HG03025 (cell line): Measurements from ENCODE around the gene CCDC57.

Experiments
- ATAC-seq: cut with Tn5 transposase; IDR thresholded peaks from one replicate; pipeline ENCODE4 v1.9.1; 2021; ENCODE audit warnings: mild to moderate bottlenecking, moderate library complexity; ENCODE audit not compliant: unreplicated experiment, low FRiP score

Gene CCDC57

GRCh38 chr17:82098169-82098938 lies 114.3 kb downstream of the CCDC57 start, which contains the start of gene FASN:
FASN (minus strand) TSS chr17:82098236; CDS start chr17:82096445, 1,791 bp downstream.
- peak; percentile 54 for ATAC-seq

- no peak for ATAC-seq
Measured at GRCh38 chr17:82097919-82098168, 114.8 kb downstream of the CCDC57 start.

GRCh38 chr17:82097184-82097918 lies 115.3 kb downstream of the CCDC57 start:
- no peak for ATAC-seq

- ATAC-seq = no peak
Measured at GRCh38 chr17:82096709-82097183, 115.9 kb downstream of the CCDC57 start.

GRCh38 chr17:82095777-82096708 lies 116.6 kb downstream of the CCDC57 start:
- no peak for ATAC-seq

GRCh38 chr17:82094931-82095776 lies 117.5 kb downstream of the CCDC57 start:
- no peak for ATAC-seq

- ATAC-seq = no peak
Measured at GRCh38 chr17:82092995-82093751, 119.5 kb downstream of the CCDC57 start.

- no peak for ATAC-seq
Measured at GRCh38 chr17:82092628-82092994, 120.0 kb downstream of the CCDC57 start.

- ATAC-seq = no peak
Measured at GRCh38 chr17:82092094-82092586, 120.5 kb downstream of the CCDC57 start.

GRCh38 chr17:82091264-82092066 lies 121.2 kb downstream of the CCDC57 start:
- no peak for ATAC-seq

- no peak for ATAC-seq
Measured at GRCh38 chr17:82090549-82091263, 121.9 kb downstream of the CCDC57 start.

GRCh38 chr17:82089723-82090548 lies 122.7 kb downstream of the CCDC57 start:
- ATAC-seq = no peak

- no peak for ATAC-seq
Measured at GRCh38 chr17:82088838-82089722, 123.6 kb downstream of the CCDC57 start.

GRCh38 chr17:82087961-82088837 lies 124.4 kb downstream of the CCDC57 start:
- ATAC-seq = no peak
